Activated CD4-positive, alpha-beta T cell treated with anti-CD3 and anti-CD28 coated beads, Interleukin-2, Interleukin-4, amounts not matched to agents 100 ng/mL and 50 ng/mL, durations not matched to agents 16 hours and 8 hours (primary cell): ENCODE data around the gene PLLP.
"Not testable (repeated sequence)": the region's sequence is repeated elsewhere in the genome, so short reads cannot be mapped to it uniquely, and the experiment has no call there.

Source experiments
- DNase-seq: peaks from one replicate; pipeline ENCODE4 v3.0.0-alpha.2; 2020; ENCODE audit warnings: low spot score

The PLLP gene

DNA sequence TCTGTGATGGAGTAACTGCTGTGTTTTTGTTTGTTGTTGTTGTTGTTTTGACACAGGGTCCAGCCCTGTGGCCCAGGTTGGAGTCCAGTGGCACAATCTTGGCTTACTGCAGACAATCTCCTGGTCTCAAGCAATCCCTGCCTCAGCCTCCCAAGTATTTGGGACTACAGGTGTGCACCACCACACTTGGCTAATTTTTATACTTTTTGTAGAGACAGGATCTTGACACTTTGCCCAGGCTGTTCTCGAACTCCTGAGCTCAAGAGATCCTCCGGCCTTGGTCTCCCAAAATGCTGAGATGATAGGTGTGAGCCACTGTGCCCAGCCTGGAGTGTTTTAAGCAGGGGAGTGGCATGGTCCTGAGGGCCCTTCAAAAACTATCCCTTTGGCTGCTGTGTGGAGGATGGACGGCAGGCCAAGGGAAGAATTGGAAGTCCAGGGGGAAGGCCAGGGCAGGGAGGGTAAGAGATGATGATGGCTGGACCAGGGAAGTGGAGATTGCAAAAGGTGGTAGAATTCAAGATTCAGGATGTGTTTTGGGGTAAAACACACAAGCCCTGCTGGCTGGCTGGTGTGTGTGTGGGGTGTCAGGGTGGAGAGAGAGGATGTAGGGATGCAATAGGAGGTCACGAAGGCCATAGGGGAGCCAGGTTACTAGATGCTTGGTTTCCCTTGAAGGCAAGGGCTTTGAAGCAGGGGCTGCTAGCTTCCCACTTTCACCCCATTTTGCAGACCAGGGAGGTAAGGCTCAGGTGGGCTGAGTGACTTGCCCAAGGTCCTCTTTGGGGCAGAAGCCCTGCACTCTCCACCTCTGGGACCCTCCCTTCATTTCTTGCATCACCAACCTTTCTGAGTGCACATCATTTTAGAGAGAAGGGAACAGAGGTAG, 18.8 kb upstream of the PLLP start:
- no peak for DNase-seq

DNA sequence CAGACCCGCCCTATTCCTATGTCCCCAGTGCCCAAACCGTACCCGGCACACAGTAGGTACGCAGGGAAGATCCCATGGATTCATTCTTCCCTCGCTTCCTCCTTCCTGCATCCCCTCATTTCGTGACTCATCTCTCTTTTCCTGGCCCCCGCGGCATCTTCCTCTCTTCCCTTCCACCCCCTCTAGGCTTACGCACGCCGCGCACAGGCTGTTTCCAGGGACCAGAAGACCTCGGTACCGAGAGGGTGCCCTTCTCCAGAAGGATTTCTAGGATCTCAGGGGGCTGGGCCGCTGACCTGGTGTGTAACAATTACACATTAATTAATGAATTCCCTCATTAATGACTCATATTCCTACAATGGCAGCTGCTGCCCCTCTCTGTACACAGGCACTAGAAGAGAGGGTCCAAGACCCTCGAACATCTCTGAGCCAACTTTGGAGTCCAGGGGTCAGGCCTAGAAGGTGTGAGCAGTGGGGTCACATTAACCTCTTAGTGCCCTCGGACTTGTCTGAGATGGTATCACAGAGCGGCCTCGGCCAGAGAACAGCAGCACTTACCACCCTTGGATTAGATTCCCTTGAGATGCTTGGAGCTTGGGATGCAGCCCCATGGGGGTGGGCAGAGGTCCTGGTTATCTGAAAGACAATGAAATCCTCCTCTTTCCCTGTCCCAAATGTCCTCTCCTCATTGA, 16.8 kb upstream of the PLLP start:
- DNase-seq = no peak

DNA sequence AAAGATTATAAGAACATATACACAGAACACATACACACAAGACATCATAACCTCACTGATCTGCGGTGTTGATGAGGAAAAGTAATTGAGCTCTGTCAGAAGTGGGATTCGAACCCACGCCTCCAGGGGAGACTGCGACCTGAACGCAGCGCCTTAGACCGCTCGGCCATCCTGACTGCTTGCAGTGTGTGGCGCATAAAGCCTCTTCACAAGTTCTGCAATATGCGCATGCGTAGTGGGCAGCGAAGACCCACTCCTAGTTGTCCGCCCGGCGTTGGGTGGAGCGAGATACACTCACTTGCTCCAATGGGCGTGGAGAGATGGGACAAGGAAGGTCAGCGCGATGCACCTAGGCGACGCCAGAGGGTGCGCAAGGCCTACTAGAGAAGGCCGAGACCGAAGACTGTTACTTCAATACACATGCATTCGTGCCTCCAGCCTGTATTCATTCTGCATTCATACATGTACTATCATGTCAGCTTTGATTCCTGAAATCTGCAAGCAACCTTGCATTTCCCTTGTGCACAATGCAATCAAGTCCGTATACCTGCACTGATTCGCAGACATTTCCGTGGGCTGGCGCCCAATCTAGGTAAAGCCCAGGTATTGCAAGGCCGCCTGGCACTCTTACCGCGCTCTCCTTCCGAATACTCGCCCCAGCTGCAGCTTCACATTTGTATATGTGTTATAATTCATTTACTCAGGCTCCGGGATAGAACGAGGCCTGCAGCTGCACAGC, 16.1 kb upstream of the PLLP start:
- peak; percentile 99 for DNase-seq

DNA sequence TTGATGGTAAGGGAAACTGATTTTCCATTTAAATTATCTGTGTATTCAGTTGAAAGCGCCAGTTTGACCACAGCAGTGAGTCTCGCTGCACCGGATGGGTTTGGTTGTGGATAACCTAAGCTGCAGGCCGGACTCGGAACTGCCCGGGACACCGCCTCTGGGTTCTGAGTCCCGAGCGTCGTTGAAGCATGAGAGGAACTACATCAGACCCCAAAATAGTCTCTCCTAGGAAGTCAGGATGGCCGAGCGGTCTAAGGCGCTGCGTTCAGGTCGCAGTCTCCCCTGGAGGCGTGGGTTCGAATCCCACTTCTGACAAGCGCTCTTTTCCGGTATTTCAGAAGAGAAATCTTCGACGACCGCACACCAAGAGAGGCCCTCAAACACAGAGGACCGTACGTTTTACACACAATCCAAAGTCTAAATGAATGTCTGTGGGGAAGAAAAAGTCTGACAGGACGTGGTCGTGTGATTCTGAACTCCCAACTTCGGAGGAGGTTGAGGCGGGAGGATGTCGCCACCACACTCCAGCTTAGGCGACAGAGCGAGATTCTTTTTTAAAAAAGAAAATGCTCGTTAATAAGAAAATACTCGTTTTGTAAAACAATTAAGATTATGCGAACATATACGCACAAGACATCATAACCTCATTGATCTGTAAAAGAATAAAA, 15.4 kb upstream of the PLLP start:
- peak; percentile 93 for DNase-seq

DNA sequence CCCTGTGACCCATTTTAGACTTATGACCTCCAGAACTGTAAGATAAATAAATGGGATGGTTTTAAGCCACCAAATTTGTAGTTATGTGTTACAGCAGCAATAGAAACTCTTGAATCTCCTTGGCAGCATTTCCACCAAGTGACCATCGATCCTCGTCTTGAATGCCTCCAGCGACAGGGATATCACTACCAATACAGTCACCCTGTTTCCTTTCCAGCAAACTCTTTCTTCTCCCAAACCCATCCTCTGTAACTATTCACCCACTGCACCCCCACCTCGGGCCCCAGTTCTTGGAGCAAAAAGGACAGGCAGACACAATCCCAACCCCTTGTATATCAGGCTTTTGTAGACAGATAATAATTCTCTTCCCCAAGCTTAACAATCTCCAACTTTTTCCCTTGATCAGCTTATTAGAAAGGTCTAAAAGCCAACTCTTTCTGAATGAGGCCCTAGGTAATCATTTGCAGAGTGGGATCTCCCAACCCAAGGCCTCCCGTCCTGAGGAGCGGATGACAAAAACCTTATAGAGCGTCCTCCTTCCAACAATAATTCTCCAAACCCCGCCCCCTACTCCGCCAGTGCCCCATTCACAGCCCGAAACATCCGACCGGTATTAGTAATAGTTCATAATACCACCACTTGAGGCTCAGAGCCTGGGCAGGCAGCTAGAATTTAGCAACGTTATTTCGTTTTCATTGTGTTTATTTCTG, 14.7 kb upstream of the PLLP start:
- DNase-seq = no peak

DNA sequence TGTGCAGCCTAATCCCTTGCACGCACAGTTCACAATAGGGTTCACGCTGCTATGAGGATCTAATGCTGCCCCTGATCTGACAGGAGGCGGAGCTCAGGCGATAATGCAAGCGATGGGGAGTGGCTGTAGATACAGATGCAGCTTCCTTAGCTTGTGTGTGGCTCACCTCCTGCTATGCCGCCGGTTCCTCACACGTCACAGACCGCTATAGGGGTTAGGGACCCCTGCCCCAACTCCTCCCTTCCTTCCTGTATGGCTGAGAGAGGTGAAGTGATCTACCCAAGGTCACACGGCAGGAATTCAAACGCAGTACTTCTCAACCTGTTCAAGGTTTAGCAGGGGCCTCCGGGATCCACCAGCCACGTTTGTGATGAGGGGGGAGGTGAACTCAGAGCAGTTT, 13.4 kb upstream of the PLLP start:
- no peak for DNase-seq

DNA sequence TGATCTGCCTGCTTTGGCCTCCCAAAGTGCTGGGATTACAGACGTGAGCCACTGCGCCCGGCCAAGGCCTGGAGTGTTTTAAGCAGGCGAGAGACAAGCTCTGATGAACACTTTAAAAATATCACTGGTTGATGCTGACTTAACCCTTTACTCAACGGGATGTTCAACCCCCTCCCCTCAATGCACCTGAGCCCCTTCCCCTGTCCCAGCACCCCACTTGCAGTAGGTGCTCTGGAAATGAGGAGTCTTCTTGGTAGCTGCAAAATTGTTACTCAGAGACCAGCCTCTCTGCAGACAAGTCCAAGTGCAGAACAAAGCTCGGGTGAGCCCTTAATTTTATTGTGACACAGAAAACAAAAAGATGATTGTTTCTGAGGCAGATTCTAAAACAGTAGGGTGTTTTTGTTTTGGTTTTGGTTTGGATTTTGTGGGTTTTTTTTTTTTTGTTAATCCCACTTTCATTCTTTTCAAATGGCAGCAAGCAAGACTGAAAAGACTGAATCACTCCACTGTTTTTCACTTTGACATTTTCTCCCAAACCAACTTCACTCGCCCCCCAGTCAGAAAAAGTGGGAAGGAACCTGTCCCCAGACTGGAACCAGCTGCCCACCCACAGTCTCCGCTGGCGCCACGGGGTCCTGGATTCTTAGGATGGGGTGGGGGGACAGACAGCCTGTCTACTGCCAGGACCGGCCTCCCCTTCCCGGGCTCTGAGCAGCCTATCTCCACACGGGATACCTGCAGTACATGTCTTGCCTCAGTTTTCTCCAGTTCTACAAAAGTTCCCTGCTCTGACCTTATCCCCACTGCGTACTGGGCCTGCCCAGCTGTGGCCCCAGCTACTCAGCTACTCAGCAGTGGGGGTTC, 5.2 kb upstream of the PLLP start:
- DNase-seq = no peak

DNA sequence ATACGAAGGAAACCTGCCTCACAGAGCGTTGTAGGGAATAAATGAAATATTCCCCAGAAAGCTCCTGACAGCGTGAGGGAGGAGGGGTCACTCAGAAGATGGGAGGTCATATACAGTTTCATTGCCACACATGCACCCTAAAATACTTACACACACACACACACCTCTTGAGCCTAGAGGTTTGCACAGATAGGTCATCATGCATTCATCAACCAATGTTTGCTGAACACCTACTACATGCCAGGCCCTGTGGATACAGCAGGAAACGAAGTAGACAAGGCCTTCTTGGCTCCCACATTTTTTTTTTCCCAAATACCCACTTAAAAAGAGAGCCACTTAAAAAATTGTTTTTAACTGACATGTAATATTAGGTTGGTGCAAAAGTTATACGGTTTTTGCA, 907 bp upstream of the PLLP start:
- no peak for DNase-seq

DNA sequence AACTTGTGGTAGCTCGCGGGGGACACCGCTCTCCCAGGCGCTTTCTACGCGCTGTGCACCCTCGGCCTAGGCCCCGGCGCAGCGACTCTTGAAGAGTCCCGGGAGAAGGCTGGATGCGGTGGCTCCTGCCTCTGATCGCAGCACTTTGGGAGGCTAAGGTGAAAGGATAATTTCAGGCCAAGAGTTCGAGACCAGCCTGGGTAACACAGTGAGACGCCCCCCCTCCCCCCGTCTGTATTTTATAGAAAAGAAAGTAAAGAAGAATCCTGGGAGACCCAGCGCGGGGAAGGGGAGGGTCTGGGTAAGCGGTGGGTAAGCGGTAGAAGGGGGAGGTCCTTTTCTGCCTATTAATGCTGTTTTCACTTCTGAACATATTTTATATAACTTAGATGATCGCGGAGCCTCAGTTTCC, 486 bp upstream of the PLLP start:
- DNase-seq = no peak

DNA sequence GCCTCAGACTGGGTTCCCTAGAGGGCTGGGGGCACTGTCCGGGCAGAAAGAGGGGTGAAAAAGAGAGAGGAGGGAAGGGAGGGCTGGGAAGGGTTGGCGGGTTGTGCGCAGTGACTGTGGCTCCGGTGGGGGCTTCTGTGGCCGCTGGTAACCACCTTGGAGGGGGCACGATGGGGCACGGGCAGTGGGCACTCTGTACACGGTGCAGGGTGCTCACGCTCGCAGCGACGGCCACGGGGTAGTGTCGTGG, 588 bp downstream of the PLLP start:
- DNase-seq = no peak

DNA sequence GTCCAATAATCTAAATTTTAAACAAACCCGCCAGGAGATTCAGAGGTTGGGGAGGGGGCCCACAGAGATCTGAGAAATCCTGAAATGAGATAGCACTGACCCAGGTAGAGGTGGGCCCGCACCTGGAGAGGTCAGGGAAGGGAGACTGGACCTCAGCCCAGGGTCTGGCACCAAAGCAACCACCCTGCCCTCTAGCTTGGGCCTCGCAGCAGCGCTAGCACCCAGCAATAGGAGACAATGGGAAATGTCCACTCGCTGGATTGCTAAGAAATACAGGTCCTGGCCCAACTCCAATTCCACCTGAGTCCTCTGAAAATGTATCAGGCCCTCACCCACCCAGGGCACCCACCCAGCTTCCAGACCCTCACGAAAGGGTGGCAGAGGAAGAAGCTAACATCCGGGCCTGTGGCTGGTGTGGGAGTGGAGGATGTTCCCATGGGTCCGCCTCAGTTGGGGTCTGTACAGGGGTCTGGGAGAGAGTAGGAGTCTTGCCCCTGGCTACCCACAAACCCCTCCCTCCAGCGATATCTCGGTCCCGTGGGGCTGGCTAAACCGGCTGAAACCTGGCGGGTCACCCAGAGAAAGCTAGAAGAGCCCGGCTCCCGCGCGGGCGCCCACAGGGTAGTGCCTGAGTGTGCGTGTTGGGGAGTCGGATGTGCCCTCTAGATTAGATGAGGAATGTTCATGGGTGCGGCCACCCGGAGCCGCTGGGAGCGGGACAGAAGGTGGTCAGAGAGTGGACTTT, 1.1 kb downstream of the PLLP start:
- DNase-seq = no peak

DNA sequence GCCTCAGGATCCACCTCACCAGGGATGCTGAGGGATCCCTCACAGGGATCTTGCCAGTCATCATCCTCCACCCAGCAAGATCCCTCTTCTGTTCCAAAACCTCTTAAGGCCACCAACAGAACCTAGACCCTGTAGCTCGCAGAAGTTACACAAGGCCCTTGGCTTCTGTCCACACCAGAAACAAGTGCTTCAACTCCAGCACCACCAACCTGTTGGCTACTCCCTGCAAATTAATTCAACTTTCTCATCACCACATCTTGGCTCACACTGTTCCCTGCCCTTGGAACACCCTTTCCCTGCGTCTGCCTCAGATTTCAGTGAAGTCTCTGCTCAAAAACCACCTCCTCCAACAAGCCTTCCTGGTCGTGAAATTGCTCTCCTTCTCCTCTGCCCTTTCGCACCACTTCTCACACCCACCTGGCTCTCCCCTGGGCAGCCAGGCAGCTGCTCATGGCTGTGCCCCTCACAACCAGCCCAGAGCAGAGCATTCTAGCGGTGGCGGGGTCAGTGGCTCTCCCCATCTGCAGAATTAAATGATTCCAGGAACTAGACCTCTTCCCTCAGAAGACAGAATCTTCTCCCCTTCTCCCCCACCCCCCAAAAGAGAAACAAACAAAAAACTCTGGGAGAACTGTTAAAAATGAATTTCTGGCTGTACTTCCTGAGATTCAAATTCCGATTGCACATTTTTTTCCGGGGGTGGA, 1.8 kb downstream of the PLLP start:
- no peak for DNase-seq

DNA sequence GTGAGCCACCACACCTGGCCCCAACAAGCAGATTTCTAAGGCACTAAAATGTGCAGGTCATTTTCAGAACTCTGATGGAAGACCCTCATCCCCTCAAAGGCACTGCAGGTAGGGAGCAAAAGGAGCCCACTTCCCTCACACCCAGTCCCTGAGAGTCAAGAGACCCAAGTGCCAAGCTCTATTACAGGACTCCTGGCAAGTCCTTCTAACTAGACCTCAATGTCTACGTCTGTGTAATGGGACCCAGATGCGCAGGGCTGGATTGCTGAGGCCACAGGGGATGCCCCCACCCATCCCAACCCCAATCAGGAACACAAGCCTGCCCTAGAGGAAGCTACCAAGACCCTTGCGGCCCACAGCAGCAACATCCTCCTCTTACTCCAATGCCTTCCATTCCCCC, 2.7 kb downstream of the PLLP start:
- DNase-seq = no peak

DNA sequence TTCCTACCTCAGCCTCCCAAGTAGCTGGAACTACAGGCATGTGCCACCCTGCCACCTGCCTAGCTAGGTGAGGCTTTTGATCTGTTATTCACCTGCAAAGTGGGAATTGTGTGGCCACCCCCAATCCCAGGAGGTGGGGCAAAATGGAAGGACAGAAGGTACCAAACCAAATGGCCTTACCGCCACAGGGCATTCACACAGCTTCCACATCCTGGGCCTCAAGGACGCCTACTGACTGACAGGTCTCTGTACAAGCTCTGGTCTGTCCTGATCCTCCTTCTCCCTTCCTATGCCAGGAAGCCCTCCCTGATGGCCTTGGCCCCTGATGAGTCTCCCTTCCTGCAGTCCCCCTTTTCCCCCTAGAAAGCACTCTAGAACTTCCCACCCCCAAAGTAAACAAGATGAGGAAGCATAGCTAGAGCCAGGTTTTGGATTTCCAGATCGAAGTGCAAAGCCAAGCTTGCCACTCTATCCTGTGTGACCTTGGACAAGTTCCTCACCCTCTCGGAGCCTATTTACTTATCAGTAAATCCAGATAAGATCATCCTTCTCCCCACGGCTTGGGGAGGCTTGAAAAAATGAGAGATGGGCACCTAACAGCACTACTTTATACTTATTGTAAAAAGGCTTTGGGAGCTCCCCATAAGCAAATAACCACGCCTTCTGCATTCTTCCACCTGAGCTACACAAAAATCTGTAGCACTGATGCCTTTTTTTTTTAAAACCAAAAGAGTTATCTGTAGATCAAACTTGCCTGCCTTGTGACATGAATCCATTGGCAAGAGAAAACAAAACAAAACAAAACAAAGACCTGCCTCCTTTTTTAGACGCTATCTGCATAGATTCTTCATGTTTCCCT, 4.5 kb downstream of the PLLP start:
- no peak for DNase-seq

DNA sequence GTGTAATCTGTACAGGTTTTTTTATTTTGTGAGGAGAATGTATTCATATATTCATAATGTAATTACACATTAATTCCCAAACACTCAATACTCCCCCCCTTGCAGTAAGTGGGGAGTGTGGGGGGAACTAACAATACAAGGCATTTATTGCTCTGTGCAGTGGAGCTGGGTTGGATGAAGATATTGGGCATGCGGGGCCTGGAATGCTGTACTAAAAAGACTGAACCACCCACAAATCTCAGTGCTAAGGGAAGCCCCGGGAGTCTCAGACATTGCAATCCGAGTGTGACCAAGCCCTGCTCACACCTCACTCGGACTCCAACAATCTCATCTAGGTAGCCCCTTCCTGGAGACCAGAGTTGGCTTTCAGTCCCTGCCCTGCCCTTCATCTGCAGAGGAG, 6.0 kb downstream of the PLLP start:
- no peak for DNase-seq

DNA sequence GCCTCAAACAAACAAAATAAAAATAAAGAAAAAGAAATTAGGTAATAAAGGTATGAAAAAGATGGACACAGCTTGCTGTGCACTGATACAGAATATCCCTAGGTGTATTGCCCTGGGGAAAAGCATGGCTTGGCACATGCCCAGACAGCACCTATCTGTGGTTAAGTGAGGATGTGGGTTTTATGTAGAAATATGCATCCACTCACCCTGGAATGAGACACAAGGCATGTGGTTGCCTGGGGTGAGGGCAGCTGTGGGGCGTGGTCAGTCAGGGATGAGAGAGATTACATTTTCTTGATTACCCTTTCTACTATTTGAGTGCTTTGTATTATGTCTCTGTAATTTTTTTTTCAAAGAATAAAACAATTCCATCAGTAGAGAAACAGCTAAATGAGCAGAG, 6.9 kb downstream of the PLLP start:
- DNase-seq = peak; percentile 51

DNA sequence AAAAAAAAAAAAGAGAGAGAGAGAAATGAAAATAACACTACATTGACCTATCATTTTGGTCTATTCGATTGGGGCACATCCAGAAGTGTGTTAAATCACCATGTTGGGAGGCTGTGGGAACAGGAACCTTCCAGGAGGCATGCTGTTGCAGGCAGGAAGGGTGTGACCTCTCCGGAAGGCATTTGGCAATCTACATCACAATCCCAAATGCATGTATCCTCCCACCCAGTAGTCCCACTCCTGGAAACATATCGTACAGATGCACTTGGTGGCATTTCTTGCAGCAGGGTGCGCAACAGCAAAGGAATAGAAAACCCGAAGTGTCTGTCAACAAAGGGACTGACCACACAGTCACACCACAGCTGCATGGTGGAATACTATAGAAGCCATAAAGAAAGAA, 7.9 kb downstream of the PLLP start:
- DNase-seq = no peak

DNA sequence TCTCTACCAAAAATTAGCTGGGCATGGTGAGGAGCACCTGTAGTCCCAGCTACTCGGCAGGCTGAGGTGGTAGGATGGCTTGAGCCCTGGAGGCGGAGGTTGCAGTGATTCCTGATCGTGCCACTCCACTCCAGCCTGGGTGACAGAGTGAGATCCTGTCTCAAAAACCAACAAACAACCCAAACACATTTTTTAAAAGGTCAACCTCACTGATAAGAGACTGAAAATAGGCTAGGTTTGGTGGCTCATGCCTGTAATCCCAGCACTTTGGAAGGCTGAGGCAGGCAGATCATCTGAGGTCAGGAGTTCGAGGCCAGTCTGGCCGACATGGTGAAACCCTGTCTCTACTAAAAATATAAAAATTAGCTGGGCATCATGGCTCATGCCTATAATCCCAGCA, 8.5 kb downstream of the PLLP start:
- not testable (repeated sequence) for DNase-seq

DNA sequence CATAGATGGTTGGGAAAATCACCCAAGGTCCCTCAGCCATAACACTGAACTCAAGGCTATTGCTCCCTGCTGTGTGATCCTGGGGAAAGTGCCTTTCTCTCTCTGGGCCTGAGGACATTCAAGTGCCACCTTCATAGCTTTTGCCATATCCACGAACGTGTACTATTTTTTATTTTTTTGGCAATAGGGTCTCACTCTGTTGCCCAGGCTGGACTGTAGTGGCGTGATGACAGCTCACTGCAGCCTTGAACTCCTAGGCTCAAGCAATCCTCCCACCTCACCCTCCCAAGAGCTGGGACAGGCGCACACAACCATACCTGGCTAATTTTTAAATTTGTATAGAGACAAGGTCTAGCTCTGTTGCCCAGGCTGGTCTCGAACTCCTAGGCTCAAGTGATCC, 10.6 kb downstream of the PLLP start:
- no peak for DNase-seq
